H9 (cell line): Measurements from ENCODE around the gene LCP1. TPM values are rescaled to one million over a fixed set of nuclear protein-coding genes. Genes with fewer than 3 reads are reported as not detected.

Experiments
- DNase-seq: peaks from one replicate; pipeline ENCODE4 v3.0.0-alpha.2; 2017
- H2AFZ ChIP-seq: one replicate; pipeline ENCODE4 v1.6.1; 2013; ENCODE audit warnings: mild to moderate bottlenecking, low read length, control low read depth, moderate library complexity
- H2AK5ac ChIP-seq: 2 replicates; pipeline ENCODE4 v1.6.1; 2013; ENCODE audit warnings: low read length, control low read depth, mixed read lengths; ENCODE audit not compliant: insufficient read length
- H2BK120ac ChIP-seq: one replicate; pipeline ENCODE4 v1.6.1; 2013; ENCODE audit warnings: low read depth, mild to moderate bottlenecking, low read length, control low read depth, inconsistent platforms; ENCODE audit not compliant: poor library complexity, severe bottlenecking
- H2BK12ac ChIP-seq: 2 replicates; pipeline ENCODE4 v1.6.1; 2013; ENCODE audit warnings: low read length, control low read depth, mixed read lengths, low read depth; ENCODE audit not compliant: insufficient read length
- H2BK15ac ChIP-seq: 2 replicates; pipeline ENCODE4 v1.6.1; 2013; ENCODE audit warnings: low read depth, low read length, control low read depth
- H2BK20ac ChIP-seq: one replicate; pipeline ENCODE4 v1.6.1; 2013; ENCODE audit warnings: low read depth, mild to moderate bottlenecking, low read length, control low read depth, inconsistent platforms; ENCODE audit not compliant: poor library complexity, severe bottlenecking
- H2BK5ac ChIP-seq: 2 replicates; pipeline ENCODE4 v1.6.1; 2013; ENCODE audit warnings: low read length, control low read depth, mixed read lengths; ENCODE audit not compliant: insufficient read length
- H3K14ac ChIP-seq: 2 replicates; pipeline ENCODE4 v1.6.1; 2013; ENCODE audit warnings: low read length, control low read depth; ENCODE audit not compliant: insufficient read depth
- H3K18ac ChIP-seq: 2 replicates; pipeline ENCODE4 v1.6.1; 2013; ENCODE audit warnings: low read depth, mild to moderate bottlenecking, mixed read lengths, low read length, control low read depth; ENCODE audit not compliant: insufficient read length
- H3K23ac ChIP-seq: 2 replicates; pipeline ENCODE4 v1.6.1; 2013; ENCODE audit warnings: low read length, control low read depth, mixed read lengths, low read depth; ENCODE audit not compliant: insufficient read length
- H3K23me2 ChIP-seq: 2 replicates; pipeline ENCODE4 v1.6.1; 2013; ENCODE audit warnings: low read depth, mild to moderate bottlenecking, mixed read lengths, low read length, control low read depth; ENCODE audit not compliant: insufficient read length, poor library complexity, severe bottlenecking
- H3K27ac ChIP-seq: 2 replicates; pipeline ENCODE4 v1.5.1; 2013; ENCODE audit warnings: low read length, control low read depth, mixed read lengths, low read depth; ENCODE audit not compliant: insufficient read length
- H3K27me3 ChIP-seq: 2 replicates; pipeline ENCODE4 v1.6.1; 2013; ENCODE audit warnings: low read length, control low read depth, inconsistent platforms; ENCODE audit not compliant: insufficient read depth
- H3K4ac ChIP-seq: 2 replicates; pipeline ENCODE4 v1.6.1; 2013; ENCODE audit warnings: low read depth, mild to moderate bottlenecking, control low read depth, inconsistent platforms, low read length, moderate library complexity
- H3K4me1 ChIP-seq: 2 replicates; pipeline ENCODE4 v1.6.1; 2013; ENCODE audit warnings: low read length, control low read depth, inconsistent platforms; ENCODE audit not compliant: insufficient read depth
- H3K4me2 ChIP-seq: 2 replicates; pipeline ENCODE4 v1.6.1; 2013; ENCODE audit warnings: low read length, control low read depth, mixed read lengths; ENCODE audit not compliant: insufficient read length, insufficient read depth
- H3K56ac ChIP-seq: 2 replicates; pipeline ENCODE4 v1.6.1; 2013; ENCODE audit warnings: low read depth, mild to moderate bottlenecking, mixed read lengths, low read length, control low read depth; ENCODE audit not compliant: insufficient read length
- H3K79me1 ChIP-seq: 2 replicates; pipeline ENCODE4 v1.6.1; 2013; ENCODE audit warnings: low read depth, mild to moderate bottlenecking, moderate library complexity, low read length, control low read depth, inconsistent platforms; ENCODE audit not compliant: insufficient read depth, poor library complexity, severe bottlenecking
- H3K79me2 ChIP-seq: 2 replicates; pipeline ENCODE4 v1.6.1; 2013; ENCODE audit warnings: low read length, control low read depth, inconsistent platforms; ENCODE audit not compliant: insufficient read depth
- H3K9ac ChIP-seq: 2 replicates; pipeline ENCODE4 v1.6.1; 2013; ENCODE audit warnings: low read length, control low read depth, mixed read lengths; ENCODE audit not compliant: insufficient read length; ENCODE audit errors: extremely low read depth
- H3K9me3 ChIP-seq: one replicate; pipeline ENCODE4 v1.6.1; 2013; ENCODE audit warnings: low read depth, low read length, inconsistent platforms; ENCODE audit not compliant: control insufficient read depth
- H3T11ph ChIP-seq: one replicate; pipeline ENCODE4 v1.6.1; 2013; ENCODE audit warnings: mild to moderate bottlenecking, low read length, control low read depth, inconsistent platforms
- H4K20me1 ChIP-seq: one replicate; pipeline ENCODE4 v1.6.1; 2013; ENCODE audit not compliant: control insufficient read depth, insufficient read length, insufficient read depth
- H4K5ac ChIP-seq: 2 replicates; pipeline ENCODE4 v1.6.1; 2013; ENCODE audit warnings: low read depth, mild to moderate bottlenecking, mixed read lengths, low read length, control low read depth; ENCODE audit not compliant: insufficient read length
- H4K8ac ChIP-seq: replicated peaks from 2 replicates; pipeline ENCODE4 v1.6.1; 2013; ENCODE audit warnings: low read length, control low read depth, mixed read lengths, low read depth; ENCODE audit not compliant: insufficient read length
- H4K91ac ChIP-seq: 2 replicates; pipeline ENCODE4 v1.6.1; 2013; ENCODE audit warnings: low read depth, mild to moderate bottlenecking, moderate library complexity, mixed read lengths, low read length, control low read depth; ENCODE audit not compliant: insufficient read length
- H3K27ac Mint-ChIP-seq, 3 experiments: 2 replicates in 2 of 3; 3 replicates in 1 of 3; pipeline ENCODE4 v1.8.0; 2020 to 2021; ENCODE audit warnings: mixed read lengths in 3 of 3, mild to moderate bottlenecking in 1 of 3, moderate library complexity in 1 of 3
- H3K27me3 Mint-ChIP-seq: 2 replicates; pipeline ENCODE4 v1.8.0; 2021; ENCODE audit warnings: low read depth, mild to moderate bottlenecking, moderate library complexity, mixed read lengths
- H3K36me3 Mint-ChIP-seq, 3 experiments: 2 replicates in 2 of 3; 3 replicates in 1 of 3; pipeline ENCODE4 v1.8.0; 2020 to 2021; ENCODE audit warnings: low read depth in 3 of 3, mixed read lengths in 3 of 3; ENCODE audit not compliant: insufficient read depth in 1 of 3
- H3K4me1 Mint-ChIP-seq, 2 experiments: 2 replicates each; pipeline ENCODE4 v1.8.0; 2020; ENCODE audit warnings: mixed read lengths in 2 of 2
- H3K4me3 Mint-ChIP-seq, 2 experiments: 2 replicates in 1 of 2; 3 replicates in 1 of 2; pipeline ENCODE4 v1.8.0; 2020 to 2021; ENCODE audit warnings: mild to moderate bottlenecking in 2 of 2, mixed read lengths in 2 of 2, moderate library complexity in 1 of 2
- H3K9me3 Mint-ChIP-seq, 2 experiments: 2 replicates in 1 of 2; 3 replicates in 1 of 2; pipeline ENCODE4 v1.8.0; 2020; ENCODE audit warnings: mild to moderate bottlenecking in 2 of 2, mixed read lengths in 2 of 2, moderate library complexity in 1 of 2
- CTCF ChIP-seq: fragments of 200-600 bp; sonication (generic); conservative IDR thresholded peaks from 3 replicates; pipeline ENCODE4 v1.8.0; 2021; ENCODE audit warnings: antibody characterized with exemption, mild to moderate bottlenecking
- WGBS: extraction: QIAGEN DNeasy Blood & Tissue Kit; methylation state at CpG from one replicate; pipeline ENCODE4 v1.1.7; 2013; ENCODE audit warnings: missing lambda C conversion rate, low lambda C conversion rate, mixed read lengths; ENCODE audit not compliant: insufficient read length; ENCODE audit errors: extremely low coverage; 5-methylcytosine and 5-hydroxymethylcytosine counted together
- total RNA-seq: library from RNA; stranded (reverse); gene quantifications from 2 replicates; pipeline ENCODE4 v1.2.1, GENCODE V29; 2021

The LCP1 gene
- total RNA-seq, 1 experiment from 2014 or later: 0.81 TPM

GRCh38 chr13:46172531-46172991, 9.4 kb downstream of the LCP1 start:
- H4K8ac ChIP-seq: no peak overlapping the region
- no peaks in the 10 kb centered on the region for H3K36me3 Mint-ChIP-seq
- H2AK5ac ChIP-seq: no peak overlapping the region
- H3K79me1 ChIP-seq: no peaks in the 10 kb centered on the region
- H3K27ac Mint-ChIP-seq: no peak overlapping the region
- H3K27ac ChIP-seq: no peak overlapping the region
- no peak overlapping the region for H4K91ac ChIP-seq
- H3K9me3 ChIP-seq: no peaks in the 10 kb centered on the region
- no CpG with 5 or more reads among the region's 6 CpGs for WGBS
- H3K9ac ChIP-seq: no peak overlapping the region
- DNase-seq: no peak
- TF ChIP-seq CTCF: no peak
- H3K4me3 Mint-ChIP-seq: no peak overlapping the region
- no peak overlapping the region for H3K4me2 ChIP-seq
- H3K27me3 Mint-ChIP-seq: peaks cover 28% of the 10 kb centered on the region
- no peak overlapping the region for H2BK20ac ChIP-seq
- peaks cover 12 to 16% of the 10 kb centered on the region in 2 experiments for H3K4me1 Mint-ChIP-seq
- no peaks in the 10 kb centered on the region for H3K9me3 Mint-ChIP-seq
- no peaks in the 10 kb centered on the region for H3K27me3 ChIP-seq
- no peak overlapping the region for H2BK120ac ChIP-seq
- no peak overlapping the region for H2BK5ac ChIP-seq
- H3K56ac ChIP-seq: no peak overlapping the region
- no peaks in the 10 kb centered on the region for H3K79me2 ChIP-seq
- no peak overlapping the region for H4K5ac ChIP-seq
- H3K23me2 ChIP-seq: no peaks in the 10 kb centered on the region
- H3K18ac ChIP-seq: no peak overlapping the region
- H3K4me1 ChIP-seq: no peaks in the 10 kb centered on the region
- no peak overlapping the region for H2BK12ac ChIP-seq
- H3T11ph ChIP-seq: no peak overlapping the region
- no peak overlapping the region for H2BK15ac ChIP-seq
- H3K23ac ChIP-seq: no peak overlapping the region
- H3K4ac ChIP-seq: no peak overlapping the region
- no peaks in the 10 kb centered on the region for H4K20me1 ChIP-seq
- no peak overlapping the region for H3K14ac ChIP-seq
- no peak overlapping the region for H2AFZ ChIP-seq
